Left colon (tissue), 2 donors: ENCODE data around the gene ZFYVE28. TPM values are rescaled to one million over a fixed set of nuclear protein-coding genes. Genes with fewer than 3 reads are reported as not detected.
"Not testable (repeated sequence)": the region's sequence is repeated elsewhere in the genome, so short reads cannot be mapped to it uniquely, and the experiment has no call there.

Experiments
- ATAC-seq: fragments of 200-7000 bp; cut with Tn5 transposase; one replicate; pipeline ENCODE4 v1.9.1; 2020; ENCODE audit warnings: mild to moderate bottlenecking, moderate library complexity
- DNase-seq, 2 donors: peaks; one replicate each; pipeline ENCODE4 v3.0.0-alpha.2; 2020
- intact Hi-C, 2 donors: fragments of 100-400 bp; cut with DNase I in 1 of 2; cut with micrococcal nuclease in 1 of 2; formaldehyde crosslinking; loops; one replicate each; pipeline versions ENCODE4 v1.11.2 to v1.14.0; 2022; cut with DNase I, micrococcal nuclease
- total RNA-seq, 2 donors: library from RNA; stranded (reverse); fragmentation: NEBNext Ultra II Directional; extraction: Animal tissue kit (Norgen Biotek cat#: 25700); gene quantifications; one replicate each; pipeline ENCODE4 v1.2.1, GENCODE V29; 2021
- donor health status: DM: no; HTN: no; CAD: no.
- donor health status: DM: yes; HTN: yes; CAD: no.

ZFYVE28 gene
- total RNA-seq, 2 donors from 2014 or later = 31.9 to 48.7 TPM

DNA sequence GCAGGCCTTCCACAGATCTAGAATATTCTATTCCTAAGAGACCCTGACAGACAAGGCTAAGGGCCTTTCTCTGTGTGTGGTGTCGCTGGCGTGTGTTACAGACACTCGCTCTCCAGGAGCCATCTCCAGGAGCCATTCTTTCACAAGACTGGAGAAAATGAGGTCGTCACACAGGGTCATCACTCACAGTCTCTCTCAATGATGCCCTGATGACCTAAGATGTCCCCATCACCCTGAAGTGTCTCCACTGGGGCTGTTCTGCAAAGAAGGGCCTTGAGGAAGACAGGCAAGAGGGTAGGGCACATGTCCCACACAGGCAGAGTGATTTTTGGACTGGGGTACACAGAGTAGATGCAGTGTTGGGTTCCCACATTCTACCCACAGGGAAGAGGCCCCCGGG, 34.7 kb downstream of the ZFYVE28 start:
- intact Hi-C loops = no loop called here
- DNase-seq = no peak
- ATAC-seq = no peak

DNA sequence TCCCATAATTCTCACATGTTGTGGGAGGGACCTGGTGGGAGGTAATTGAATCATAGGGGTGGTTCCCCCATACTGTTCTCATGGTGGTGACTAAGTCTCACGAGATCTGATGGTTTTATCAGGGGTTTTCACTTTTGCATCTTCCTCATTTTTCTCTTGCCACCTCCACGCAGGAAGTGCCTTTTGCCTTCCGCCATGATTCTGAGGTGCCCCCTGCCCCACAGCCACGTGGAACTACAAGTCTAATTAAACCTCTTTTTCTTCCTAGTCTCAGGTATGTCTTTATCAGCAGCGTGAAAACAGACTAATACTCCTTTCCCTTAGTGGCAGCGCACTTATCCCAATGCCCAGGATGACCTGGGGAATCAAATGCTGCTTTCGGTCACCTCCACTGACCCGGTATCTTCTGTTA, 35.2 kb downstream of the ZFYVE28 start:
- ATAC-seq, DNase-seq, intact Hi-C loops: not testable (repeated sequence)

DNA sequence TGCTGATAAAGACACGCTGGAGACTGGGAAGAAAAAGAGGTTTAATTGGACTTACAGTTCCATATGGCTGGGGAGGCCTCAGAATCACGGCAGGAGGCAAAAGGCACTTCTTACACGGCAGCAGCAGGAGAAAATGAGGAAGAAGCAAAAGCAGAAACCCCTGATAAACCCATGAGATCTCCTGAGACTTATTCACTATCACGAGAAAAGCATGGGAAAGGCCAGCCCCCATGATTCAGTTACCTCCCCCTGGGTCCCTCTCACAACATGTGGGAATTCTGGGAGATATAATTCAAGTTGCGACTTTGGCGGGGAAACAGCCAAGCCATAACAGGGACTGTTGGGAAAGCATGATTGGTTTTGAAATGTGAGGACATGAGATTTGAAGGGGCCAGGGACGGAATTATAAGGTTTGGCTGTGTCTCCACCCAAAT, 35.7 kb downstream of the ZFYVE28 start:
- DNase-seq, intact Hi-C loops, ATAC-seq: not testable (repeated sequence)

DNA sequence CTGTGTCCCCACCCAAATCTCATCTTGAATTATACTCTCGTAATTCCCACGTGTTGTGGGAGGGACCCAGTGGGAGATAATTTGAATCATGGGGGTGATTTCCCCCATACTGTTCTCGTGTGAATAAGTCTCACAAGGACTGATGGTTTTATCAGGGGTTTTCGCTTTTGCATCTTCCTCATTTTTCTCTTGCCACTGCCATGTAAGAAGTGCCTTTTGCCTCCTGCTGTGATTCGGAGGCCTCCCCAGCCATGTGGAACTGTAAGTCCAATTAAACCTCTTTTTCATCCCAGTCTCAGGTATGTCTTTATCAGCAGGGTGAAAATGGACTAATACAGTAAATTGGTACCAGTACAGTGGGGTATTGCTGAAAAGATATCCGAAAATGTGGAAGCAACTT, 37.9 kb downstream of the ZFYVE28 start:
- DNase-seq, ATAC-seq, intact Hi-C loops: not testable (repeated sequence)

DNA sequence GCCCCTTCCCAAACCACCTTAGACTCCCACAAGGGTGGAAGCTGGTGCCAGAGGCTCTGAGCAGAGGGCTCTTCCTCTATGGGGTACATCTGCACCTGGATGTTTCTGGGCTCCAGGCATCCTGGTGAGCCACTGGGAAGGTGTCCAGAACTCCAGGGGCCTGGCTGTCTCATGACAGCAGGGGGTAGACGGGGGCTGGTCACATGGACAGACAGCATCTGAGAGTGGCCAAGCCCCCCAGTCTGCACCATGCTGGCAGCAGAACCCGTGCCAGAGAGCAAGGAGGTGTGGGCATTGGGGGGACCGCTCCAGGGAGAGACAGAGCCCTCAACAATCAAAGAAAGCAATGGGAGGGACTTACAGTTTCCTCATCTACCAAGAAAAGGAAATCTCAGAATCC, 39.5 kb downstream of the ZFYVE28 start:
- intact Hi-C loops = no loop called here
- DNase-seq (no peak), ATAC-seq (no peak)

DNA sequence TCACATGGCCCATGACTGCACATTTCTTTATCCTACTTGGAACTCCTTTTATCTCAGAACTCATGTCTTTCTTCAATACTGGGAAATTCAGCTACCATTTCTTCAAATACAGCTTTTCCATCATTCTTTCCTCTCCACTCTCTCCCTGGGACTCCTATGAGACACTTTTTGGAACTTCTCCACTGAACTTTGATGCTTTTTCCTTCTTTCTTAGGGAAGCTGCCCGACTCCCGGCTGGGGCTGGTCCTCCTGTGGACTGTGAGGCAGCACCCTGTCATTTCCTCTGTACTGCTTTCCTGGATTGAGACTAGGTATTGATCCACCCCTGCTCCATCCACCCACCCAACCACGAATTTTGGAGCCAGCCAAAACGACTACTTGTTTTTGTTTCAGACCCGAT, 40.0 kb downstream of the ZFYVE28 start:
- intact Hi-C loops = no loop called here
- DNase-seq (no peak), ATAC-seq (no peak)

DNA sequence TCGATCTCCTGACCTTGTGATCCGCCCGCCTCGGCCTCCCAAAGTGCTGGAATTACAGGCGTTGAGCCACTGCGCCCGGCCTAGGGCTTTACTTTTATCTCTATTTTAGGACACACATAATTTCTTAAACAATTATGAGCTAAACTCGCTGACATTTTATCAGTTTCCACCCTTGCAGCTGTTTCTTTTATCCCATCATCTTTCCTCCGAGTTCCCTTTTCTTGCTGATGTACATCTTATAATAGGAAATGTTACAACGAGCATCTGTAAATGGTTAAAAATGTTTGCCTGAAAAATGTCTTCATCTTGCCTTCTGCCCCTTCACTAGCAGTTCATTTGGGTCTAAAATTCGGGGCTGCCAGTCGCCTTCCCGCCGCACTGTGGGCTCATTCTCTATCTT, 41.2 kb downstream of the ZFYVE28 start:
- no peak for DNase-seq
- ATAC-seq = no peak
- intact Hi-C loops = no loop called here

DNA sequence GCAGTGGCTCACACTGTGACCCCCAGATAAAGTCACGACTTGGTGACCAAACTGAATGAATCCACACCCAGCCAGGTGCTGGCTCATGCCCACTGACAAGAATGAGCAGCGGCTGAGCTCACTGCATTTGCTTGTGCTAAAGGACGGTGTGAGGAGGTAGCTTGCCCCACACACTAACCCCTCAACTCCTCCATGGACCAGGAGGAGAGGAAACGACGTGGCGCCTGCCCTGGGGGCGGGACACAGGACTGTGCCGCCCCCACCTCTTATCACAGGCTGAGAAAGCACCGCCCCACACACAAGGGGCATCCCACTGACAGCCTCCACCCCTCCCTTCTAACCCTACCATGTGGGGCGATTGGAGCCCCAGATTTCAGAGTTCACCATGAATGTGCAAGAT, 43.0 kb downstream of the ZFYVE28 start:
- DNase-seq (no peak), ATAC-seq (no peak)
- intact Hi-C loops = no loop called here

DNA sequence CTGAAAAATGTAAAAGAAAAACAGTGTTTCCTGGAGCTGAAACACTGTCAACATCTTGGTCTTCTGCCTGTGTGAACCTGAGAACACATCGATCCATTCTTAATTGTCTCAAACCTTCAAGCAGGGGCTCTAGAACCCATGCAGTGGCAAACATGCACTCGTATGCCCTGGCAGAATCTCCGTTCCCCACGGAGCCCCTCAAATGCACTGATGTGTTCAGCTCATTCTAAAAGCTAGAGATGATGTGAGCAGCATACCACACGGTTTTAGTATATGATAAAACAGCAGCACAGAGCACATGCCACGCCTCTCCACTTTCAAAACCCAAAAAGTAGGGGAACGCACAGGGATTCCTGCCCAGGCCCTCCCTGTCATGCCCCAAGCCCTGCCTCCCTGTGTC, 44.9 kb downstream of the ZFYVE28 start:
- intact Hi-C loops = no loop called here
- DNase-seq (no peak), ATAC-seq (no peak)

DNA sequence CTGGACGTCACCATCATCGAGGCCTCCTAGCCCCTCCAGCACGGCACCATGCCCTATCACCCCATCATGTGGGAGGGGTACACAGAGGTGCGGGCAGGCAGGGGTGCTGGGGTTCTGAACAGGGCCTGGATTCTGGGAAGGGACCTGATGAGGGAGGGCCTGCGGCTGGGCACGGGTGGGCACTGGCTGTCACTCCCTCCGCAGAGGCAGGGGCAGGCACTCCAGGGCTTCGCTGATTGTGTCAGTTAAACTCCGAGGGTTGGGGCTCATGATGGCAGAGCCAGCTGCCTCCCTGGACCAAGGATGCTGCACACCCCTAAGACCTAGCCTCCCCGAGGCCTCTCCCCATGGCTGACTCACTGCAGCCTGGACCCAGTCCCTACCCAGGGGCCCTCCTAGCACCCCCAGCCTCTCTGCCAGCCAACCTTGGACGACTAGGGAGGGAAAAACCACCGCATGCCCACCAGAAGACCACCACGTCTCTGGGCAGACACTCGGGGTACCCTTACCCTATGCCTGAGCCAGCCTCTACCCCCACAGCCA, 45.9 kb downstream of the ZFYVE28 start:
- intact Hi-C loops = no loop called here
- ATAC-seq (no peak), DNase-seq (no peak)

DNA sequence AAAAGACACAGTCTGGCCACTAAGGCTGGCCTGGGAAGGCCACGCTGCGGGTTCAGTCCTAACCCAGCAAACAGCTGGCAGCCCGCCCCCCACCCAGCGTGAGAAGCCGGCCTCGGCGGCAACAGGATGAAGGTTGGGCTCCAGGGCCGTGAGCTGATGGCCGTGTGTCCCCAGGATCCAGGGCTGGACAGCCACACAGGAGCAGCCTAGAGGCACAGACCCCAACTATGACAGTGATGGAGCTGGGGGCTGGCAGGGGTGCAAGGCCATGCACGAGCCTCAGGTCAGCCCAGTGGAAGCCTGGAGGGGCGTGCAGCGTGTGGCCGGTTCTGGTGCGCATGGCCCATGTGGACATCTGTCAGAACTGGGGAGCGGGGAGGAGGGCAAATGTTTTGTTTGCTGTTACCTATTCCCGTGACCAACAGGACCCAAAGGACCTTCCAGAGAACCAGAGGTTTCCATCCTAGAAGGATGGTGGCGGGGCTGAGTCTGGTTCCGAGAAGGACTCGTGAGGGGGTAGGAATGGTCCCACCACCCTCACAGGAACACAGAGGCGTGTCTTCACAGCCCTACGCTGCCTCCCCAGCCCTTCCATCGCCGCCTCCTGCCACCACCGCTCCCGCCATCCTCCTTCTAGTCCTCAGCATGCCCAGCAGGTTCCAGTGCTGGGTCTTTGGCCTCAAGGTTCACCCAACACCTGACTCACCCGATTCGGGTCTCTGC, 46.5 kb downstream of the ZFYVE28 start:
- intact Hi-C loops = no loop called here
- DNase-seq (no peak), ATAC-seq (no peak)

DNA sequence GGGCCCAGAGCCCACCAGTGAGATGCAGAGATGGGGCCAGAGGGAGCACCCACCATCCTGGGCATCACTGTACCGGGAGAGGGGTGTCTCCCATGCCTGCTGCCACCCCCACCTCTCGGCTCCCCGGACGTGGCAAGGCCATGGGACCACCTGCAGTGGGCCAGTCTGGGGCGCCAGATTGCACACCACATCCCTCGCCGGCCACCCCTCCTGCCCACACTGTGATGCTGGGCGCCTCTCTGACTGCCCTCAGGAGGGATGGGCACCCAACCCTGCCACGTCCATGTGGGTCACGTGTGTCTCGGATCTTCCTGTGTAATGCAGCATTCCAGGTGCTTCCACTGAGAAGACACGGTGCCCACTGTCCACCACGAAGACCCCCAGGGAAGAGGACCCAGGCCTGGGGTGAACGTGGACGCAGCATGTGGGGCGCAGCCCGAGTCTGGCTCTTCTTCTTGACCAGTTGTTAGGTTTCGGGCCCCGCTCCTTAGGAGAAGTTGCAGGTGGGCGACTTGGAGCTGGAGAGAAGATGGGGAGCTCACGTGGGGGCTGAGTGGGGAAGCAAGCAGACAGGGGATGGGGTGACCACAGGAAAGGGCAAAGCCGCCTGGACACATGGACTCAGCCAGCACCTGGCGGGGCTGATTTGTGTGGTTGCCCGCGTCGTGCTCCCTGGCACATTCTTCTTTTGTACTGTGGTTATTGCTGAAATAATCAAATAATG, 47.7 kb downstream of the ZFYVE28 start:
- DNase-seq (no peak), ATAC-seq (no peak)
- intact Hi-C loops = no loop called here

DNA sequence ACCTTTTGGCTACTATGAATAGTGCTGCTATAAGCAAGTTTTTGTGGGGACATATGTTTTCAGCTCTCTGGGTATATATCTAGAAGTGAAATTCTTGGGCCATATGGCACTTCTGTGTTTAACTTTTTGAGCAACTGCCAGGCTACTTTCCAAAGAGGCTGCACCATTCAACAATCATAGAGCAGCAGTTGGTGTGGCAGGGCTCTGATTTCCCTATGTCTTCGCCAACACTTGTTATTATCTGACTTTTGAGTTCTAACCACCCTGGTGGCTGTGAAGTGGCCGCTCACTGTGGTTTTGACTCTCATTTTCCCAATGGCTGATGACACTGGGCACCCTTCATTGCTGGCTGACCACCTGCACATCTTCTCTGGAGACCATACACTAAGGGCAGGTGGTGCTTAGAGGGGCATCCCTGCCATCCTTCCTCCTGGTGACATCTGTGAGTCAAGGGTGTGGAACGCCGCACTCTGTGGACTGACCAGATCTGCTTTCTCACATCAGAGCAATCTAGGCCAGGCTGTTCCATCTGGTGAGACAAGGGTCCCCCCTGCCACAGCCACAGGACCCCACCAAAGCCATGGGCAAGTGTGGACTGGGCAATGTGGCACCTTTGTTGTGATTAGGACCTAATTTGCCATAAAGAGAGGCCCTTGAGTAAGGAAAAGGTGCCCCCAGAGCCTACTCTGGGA, 49.6 kb downstream of the ZFYVE28 start:
- intact Hi-C loops = no loop called here
- ATAC-seq (no peak), DNase-seq (no peak)

DNA sequence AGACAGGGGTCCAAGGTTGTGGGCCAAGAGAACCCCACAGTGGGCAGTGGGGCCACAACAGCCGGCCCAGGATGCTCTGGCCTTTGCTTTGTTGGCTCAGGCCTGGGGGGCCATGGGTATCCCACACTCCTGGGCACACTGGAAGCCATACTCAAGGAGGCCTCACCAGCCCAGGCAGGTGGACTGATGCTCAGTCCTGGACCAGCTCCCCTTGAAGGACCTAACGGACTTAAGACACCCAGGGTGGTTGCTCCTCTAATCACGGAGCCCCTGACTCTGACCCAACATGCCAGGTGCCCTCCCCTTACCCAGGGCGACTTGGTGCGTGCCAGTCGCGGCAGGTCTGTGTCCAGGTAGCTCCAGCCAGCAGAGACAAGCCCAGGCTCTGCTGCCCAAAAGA, 50.8 kb downstream of the ZFYVE28 start:
- intact Hi-C loops = no loop called here
- DNase-seq (no peak), ATAC-seq (no peak)

DNA sequence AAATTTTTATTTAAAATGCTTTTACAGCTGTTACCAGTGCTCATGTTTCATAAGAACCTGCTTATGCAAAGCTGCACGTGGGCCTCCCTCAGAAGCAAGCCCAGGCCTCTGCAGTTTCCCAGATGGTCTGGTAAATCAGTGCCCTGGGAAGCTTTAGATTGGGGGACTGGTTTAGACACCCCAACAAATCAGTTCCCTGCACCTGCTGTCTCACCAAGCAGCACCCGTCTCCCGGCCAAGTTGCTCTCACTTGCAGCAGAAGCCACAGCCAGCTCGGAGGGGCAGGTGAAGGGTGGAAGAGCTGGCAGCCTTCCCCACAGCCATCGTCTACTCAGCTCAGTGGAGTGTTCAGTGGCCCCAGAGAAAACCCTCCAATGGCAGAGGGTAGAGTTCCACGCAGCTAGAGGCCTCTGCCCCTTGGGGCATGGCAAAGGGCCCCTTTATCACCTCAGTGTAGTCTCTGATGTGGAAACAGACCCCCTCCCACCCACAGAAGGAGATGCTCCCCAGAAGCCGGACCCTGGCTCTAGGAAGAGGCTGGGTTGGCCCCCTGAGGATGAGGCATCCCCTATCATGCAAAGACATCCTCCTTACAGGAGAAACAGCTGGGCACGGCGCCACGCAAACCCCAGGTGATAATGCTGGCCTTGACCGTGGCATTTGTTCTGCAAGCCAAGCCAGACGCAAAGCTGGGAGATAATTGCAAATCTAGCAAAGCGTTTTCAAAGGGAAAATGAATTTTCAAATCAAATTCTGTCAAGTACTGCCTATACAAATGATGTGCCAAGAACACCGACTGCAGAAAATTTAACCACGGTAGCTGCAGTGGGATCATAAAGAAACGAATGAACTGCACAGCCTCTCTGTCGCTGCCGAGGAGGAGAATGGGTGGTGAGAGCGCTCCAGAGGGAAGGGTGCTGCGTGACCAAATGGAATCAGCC, 51.9 kb downstream of the ZFYVE28 start:
- intact Hi-C loops = no loop called here
- DNase-seq (no peak), ATAC-seq (no peak)

DNA sequence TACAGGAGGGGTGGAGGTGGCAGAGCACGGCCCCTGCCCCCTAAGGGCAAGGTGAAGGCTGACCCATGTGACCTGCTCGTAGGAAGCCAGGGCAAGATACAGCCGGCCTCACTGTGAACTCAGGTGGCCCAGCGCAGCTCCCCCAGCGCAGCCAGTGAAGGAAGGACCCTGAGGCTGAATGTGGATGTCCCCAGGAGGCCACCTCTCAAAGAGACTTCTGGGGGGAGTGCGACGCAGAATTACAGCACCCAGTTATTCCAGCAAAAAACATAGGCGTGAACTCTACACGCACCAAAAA, 52.6 kb downstream of the ZFYVE28 start:
- intact Hi-C loops = no loop called here
- ATAC-seq = no peak
- DNase-seq = no peak

DNA sequence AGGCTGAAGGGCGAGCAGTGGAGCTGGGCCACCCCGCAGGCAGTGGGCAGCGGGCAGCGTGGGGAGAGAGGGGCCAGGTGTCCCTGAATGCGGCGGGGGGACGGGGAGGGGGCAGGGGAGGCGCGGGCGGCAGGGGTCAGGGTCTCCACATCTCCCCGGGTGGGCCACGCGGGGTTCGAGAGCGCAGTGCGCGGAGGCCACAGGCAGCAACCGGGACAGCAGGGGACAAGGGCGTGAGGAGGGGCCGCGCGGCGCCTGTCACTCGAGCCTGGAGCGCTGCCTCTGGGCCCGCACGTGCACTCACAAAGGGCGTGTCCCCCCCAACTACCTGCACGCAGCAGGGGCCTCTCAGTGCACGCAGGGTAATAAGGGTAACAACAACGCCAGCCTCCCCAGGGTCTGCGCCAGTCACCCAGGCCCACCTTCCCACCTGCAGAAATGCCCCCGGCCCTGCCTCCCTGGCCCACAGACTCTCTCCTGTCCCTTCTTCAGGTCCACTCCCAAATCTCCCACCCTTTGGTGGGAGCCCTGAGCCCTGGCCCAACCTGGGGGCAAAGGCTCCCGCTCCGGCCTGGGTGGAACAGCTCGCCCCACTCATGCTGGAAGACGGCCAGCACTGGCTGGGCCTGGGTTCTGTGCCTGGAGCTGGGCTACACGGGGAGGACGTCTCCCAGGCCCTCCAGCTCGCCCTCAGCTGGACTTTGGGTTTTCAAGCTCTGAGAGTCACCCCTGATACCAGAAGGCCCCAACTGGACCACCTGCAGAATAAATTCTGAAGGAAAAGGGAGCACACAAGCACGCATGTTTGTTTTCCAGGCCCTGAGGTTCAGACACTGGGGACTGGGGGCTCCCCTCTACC, 53.2 kb downstream of the ZFYVE28 start:
- ATAC-seq = peak; percentile 58
- intact Hi-C loops = no loop called here

DNA sequence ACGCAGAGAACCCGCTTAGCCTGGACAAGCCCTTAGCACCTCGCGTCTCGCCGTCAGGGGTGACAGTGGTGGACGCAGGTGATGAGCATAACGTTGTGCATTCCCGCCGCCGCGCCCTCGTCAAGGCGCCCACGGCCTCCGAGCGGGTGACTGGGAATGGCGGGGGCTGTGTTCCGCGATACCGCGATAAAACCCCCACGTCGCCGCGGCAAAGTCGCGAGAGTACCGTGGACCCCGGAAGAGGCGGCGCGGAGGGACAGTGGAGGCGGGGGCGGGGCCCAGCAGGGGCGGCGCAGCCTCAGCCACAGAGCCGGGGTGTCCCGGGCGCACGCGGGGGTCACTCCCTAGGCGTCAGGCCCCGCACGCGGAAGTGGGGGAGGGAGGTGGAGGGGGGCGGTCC, 53.8 kb downstream of the ZFYVE28 start:
- peak; percentile 37 to 54 for DNase-seq
- intact Hi-C loops = no loop called here
- peak; percentile 60 for ATAC-seq

More for the DNA sequence above, 53.2 kb downstream of the ZFYVE28 start:
- peak in 1 of 2 donors; percentile 22 for DNase-seq
